HepG2 (cell line): Measurements from ENCODE around the gene LRRN2. TPM values are rescaled to one million over a fixed set of nuclear protein-coding genes. Genes with fewer than 3 reads are reported as not detected.

ENCODE experiments used
- ATAC-seq: fragments of 200-7000 bp; cut with Tn5 transposase; 3 replicates; pipeline ENCODE4 v1.9.1; 2020; ENCODE audit warnings: mild to moderate bottlenecking, moderate library complexity
- BruUV-seq: library from RNA; stranded (reverse); fragments of 400-500 nt; replicated peaks from 2 replicates; lab custom pipeline; 2021; lab: Mats Ljungman, UMichigan
- CTCF ChIA-PET: fragments of 300-600 bp; formaldehyde crosslinking; extraction: SDS; loops from one replicate; lab custom pipeline; 2021; ENCODE audit warnings: low total read pairs, inconsistent platforms, low intra/inter-chr PET ratio; lab: Yijun Ruan, JAX
- POLR2A ChIA-PET: fragments of 350-600 bp; sonication (Branson Sonifier 250); formaldehyde crosslinking; loops from one replicate; lab custom pipeline; 2020; ENCODE audit warnings: antibody characterized with exemption, inconsistent platforms; lab: Yijun Ruan, JAX
- DNase-seq: peaks from one replicate; pipeline ENCODE4 v3.0.0-alpha.2; 2015; ENCODE audit warnings: low spot score
- FAIRE-seq: peaks from 3 replicates; lab custom pipeline; 2011; peaks lifted over from hg19 to GRCh38; lab: Jason Lieb, UNC
- H2AFZ ChIP-seq: one replicate; pipeline ENCODE4 v1.6.1; 2011; ENCODE audit warnings: low read length, inconsistent platforms
- H3K27ac ChIP-seq: fragments of 300-600 bp; 3 replicates; pipeline ENCODE4 v1.8.0; 2011; ENCODE audit warnings: mixed run types, mild to moderate bottlenecking, mixed read lengths, low read length, inconsistent platforms; ENCODE audit not compliant: insufficient read depth; ENCODE audit errors: extremely low read length
- H3K27me3 ChIP-seq, 2 experiments: fragments of 200-600 bp in 1 of 2; 2 replicates in 1 of 2; 3 replicates in 1 of 2; pipeline versions ENCODE4 v1.6.0 to v1.8.0; 2011; ENCODE audit warnings: low read length in 2 of 2, mild to moderate bottlenecking in 2 of 2, moderate library complexity in 2 of 2, inconsistent platforms in 1 of 2; ENCODE audit not compliant: insufficient read depth in 2 of 2, control insufficient read depth in 1 of 2
- H3K36me3 ChIP-seq, 2 experiments: fragments of 200-600 bp in 1 of 2; replicated peaks in 1 of 2; 2 replicates in 1 of 2; 3 replicates in 1 of 2; pipeline versions ENCODE4 v1.5.1 to v1.8.0; 2011; ENCODE audit warnings: low read length in 2 of 2, inconsistent platforms in 1 of 2; ENCODE audit not compliant: insufficient read depth in 2 of 2, control insufficient read depth in 1 of 2
- H3K4me1 ChIP-seq: 2 replicates; pipeline ENCODE4 v1.5.1; 2012; ENCODE audit warnings: low read length, inconsistent platforms; ENCODE audit not compliant: insufficient read depth
- H3K4me2 ChIP-seq: 2 replicates; pipeline ENCODE4 v1.6.0; 2011; ENCODE audit warnings: low read depth, low read length, inconsistent platforms
- H3K4me3 ChIP-seq, 3 experiments: fragments of 200-600 bp in 1 of 3; sonication (generic), shearing (Covaris generic) in 1 of 3; replicated peaks in 1 of 3; 2 replicates each; pipeline ENCODE4 v1.5.1; 2011 to 2016; ENCODE audit warnings: low read length in 3 of 3, inconsistent platforms in 2 of 3, low read depth in 2 of 3, mild to moderate bottlenecking in 2 of 3, control low read depth in 1 of 3, mixed read lengths in 1 of 3; ENCODE audit not compliant: insufficient read depth in 1 of 3
- H3K79me2 ChIP-seq: one replicate; pipeline ENCODE4 v1.6.1; 2011; ENCODE audit warnings: low read length, inconsistent platforms; ENCODE audit not compliant: insufficient read depth
- H3K9ac ChIP-seq: 2 replicates; pipeline ENCODE4 v1.6.0; 2011; ENCODE audit warnings: mild to moderate bottlenecking, low read depth, low read length, inconsistent platforms; ENCODE audit not compliant: insufficient read depth
- H3K9me3 ChIP-seq: 2 replicates; pipeline ENCODE4 v1.5.1; 2012; ENCODE audit warnings: mild to moderate bottlenecking, low read length
- H4K20me1 ChIP-seq: 2 replicates; pipeline ENCODE4 v1.6.0; 2011; ENCODE audit warnings: inconsistent platforms, mild to moderate bottlenecking, low read length, moderate library complexity; ENCODE audit not compliant: insufficient read depth
- CREB1 ChIP-seq, 2 experiments: fragments of 450-650 bp in 1 of 2; IDR thresholded peaks; 2 replicates each; pipeline ENCODE4 v1.6.1; 2016 to 2017; ENCODE audit warnings: control low read depth in 1 of 2, mild to moderate bottlenecking in 1 of 2, missing compliant biosample characterization in 1 of 2, missing genetic modification characterization in 1 of 2
- EEA1 ChIP-seq: sonication (generic); formaldehyde crosslinking; IDR thresholded peaks from 2 replicates; pipeline ENCODE4 v1.5.1; 2020; ENCODE audit warnings: mild to moderate bottlenecking, missing genetic modification reagents, borderline replicate concordance
- EZH2 ChIP-seq: conservative IDR thresholded peaks from 2 replicates; pipeline ENCODE4 v1.6.1; 2012; ENCODE audit warnings: mild to moderate bottlenecking, low read depth, low read length, moderate library complexity
- NFYB ChIP-seq: sonication (generic); formaldehyde crosslinking; IDR thresholded peaks from 2 replicates; pipeline ENCODE4 v1.4.0; 2020; ENCODE audit warnings: missing genetic modification reagents
- SRY ChIP-seq: sonication (generic); formaldehyde crosslinking; IDR thresholded peaks from 2 replicates; pipeline ENCODE4 v1.8.0; 2022; ENCODE audit warnings: mild to moderate bottlenecking, missing genetic modification reagents
- TARDBP ChIP-seq: sonication (generic); formaldehyde crosslinking; IDR thresholded peaks from 2 replicates; pipeline ENCODE4 v1.8.0; 2022; ENCODE audit warnings: mild to moderate bottlenecking, missing genetic modification reagents
- TSC22D2 ChIP-seq: sonication (generic); formaldehyde crosslinking; IDR thresholded peaks from 2 replicates; pipeline ENCODE4 v1.5.1; 2020; ENCODE audit warnings: missing genetic modification reagents, mild to moderate bottlenecking, borderline replicate concordance
- ZBTB42 ChIP-seq: sonication (generic); formaldehyde crosslinking; IDR thresholded peaks from 2 replicates; pipeline ENCODE4 v1.5.0; 2020; ENCODE audit warnings: mild to moderate bottlenecking, missing genetic modification reagents
- ZEB1 ChIP-seq: IDR thresholded peaks from 2 replicates; pipeline ENCODE4 v1.6.1; 2012; ENCODE audit warnings: mild to moderate bottlenecking, low read depth, inconsistent platforms; ENCODE audit not compliant: insufficient replicate concordance
- ZFAT ChIP-seq: sonication (generic); formaldehyde crosslinking; conservative IDR thresholded peaks from 2 replicates; pipeline ENCODE4 v1.8.1; 2023; ENCODE audit warnings: missing genetic modification reagents, inconsistent platforms
- ZNF557 ChIP-seq: sonication (generic); formaldehyde crosslinking; IDR thresholded peaks from 2 replicates; pipeline ENCODE4 v1.4.0; 2020; ENCODE audit warnings: missing genetic modification reagents
- ZNF652 ChIP-seq: IDR thresholded peaks from 2 replicates; pipeline ENCODE4 v1.6.1; 2016; ENCODE audit warnings: low read depth, borderline replicate concordance
- ZNF672 ChIP-seq: sonication (generic); formaldehyde crosslinking; IDR thresholded peaks from 2 replicates; pipeline ENCODE4 v1.8.1; 2022; ENCODE audit warnings: missing genetic modification reagents
- ZNF850 ChIP-seq: sonication (generic); formaldehyde crosslinking; conservative IDR thresholded peaks from 2 replicates; pipeline ENCODE4 v1.9.0; 2021; ENCODE audit warnings: mild to moderate bottlenecking, missing genetic modification reagents
- WGBS: methylation state at CpG from one replicate; pipeline ENCODE4 v1.1.6; 2017; ENCODE audit warnings: low lambda C conversion rate; 5-methylcytosine and 5-hydroxymethylcytosine counted together
- in situ Hi-C: cut with HindIII; loops from 2 replicates; pipeline ENCODE4 v1.10.0; 2017; ENCODE audit warnings: low pct_unique_long_range_greater_than_20kb; ENCODE audit not compliant: extremely low pct_ligation_motif_present
- intact Hi-C: fragments of 100-400 bp; cut with micrococcal nuclease; formaldehyde crosslinking; loops from one replicate; pipeline ENCODE4 v1.10.0; 2022; ENCODE audit not compliant: unreplicated experiment
- polyA plus RNA-seq, 8 experiments: library from polyadenylated mRNA; depleted of rRNA in 3 of 8; stranded (reverse) in 7 of 8; unstranded in 1 of 8; fragments of >200 nt; fragmentation: Illumina TruSeq in 4 of 8; extraction: Trizol in 4 of 8; gene quantifications; 2 replicates each; pipeline versions ENCODE4 v1.2.1 to v1.2.3, GENCODE V29; 2011 to 2016; ENCODE audit warnings: low read depth in 4 of 8, missing spikeins in 1 of 8, mixed read lengths in 1 of 8; ENCODE audit not compliant: insufficient read depth in 1 of 8
- total RNA-seq, 5 experiments: library from RNA; depleted of rRNA; stranded (reverse); fragments of >200 nt; fragmentation: Illumina TruSeq; extraction: Trizol; gene quantifications; 2 replicates each; pipeline ENCODE4 v1.2.3, GENCODE V29; 2016; ENCODE audit warnings: low read depth in 1 of 5
- TF ChIP-seq, protein P1 (sequence below): sonication (generic); formaldehyde crosslinking; IDR thresholded peaks from 2 replicates; pipeline ENCODE4 v1.5.0; 2020; ENCODE audit warnings: missing genetic modification reagents
- TF ChIP-seq, protein P2 (sequence below): sonication (generic); formaldehyde crosslinking; IDR thresholded peaks from 2 replicates; pipeline ENCODE4 v1.4.0; 2020; ENCODE audit warnings: missing genetic modification reagents
- TF ChIP-seq, protein P3 (sequence below): sonication (generic); formaldehyde crosslinking; IDR thresholded peaks from 2 replicates; pipeline ENCODE4 v1.8.1; 2022; ENCODE audit warnings: mild to moderate bottlenecking, missing genetic modification reagents

Gene LRRN2
- total and polyA plus RNA-seq, 2 of the 13 experiments (the other 11 are each of a cell fraction or from before 2014, with no cell fraction given) = not detected

DNA sequence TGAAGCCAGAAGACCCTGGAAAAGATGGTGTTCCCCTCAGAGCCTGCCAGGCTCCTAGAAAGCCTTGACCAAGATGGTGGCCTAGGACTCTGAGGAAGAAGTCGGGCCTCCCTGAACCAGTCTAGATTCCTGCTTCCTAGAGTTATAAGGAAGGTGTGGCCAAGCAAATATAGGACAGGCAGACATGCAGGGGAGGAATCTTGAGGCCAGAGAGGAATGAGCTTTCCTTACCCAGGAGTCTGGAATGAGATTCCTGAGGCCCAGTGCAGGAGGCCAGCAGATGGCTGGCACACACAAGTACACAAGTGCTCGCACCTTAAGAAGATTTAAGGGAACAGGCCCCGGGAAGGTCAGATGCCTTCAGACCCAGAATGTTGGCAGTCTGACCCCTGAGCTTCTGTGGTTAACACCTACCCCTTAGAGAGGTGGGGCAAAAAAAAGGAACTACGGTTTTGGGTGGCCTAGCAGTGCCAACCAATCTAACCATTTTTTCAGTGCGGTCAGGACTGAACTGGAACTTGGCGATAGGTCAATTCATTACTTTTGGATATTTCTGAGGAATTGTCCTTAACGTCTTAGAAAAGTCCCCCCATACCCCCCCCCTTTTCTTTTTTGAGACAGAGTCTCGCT lies 96.0 kb downstream of the LRRN2 start:
- Histone ChIP-seq H4K20me1 (no peaks in the 10 kb centered on the region), H2AFZ (no peak overlapping the region)
- TF ChIP-seq NFYB = no peak
- no peak for TF ChIP-seq ZBTB42 (CRISPR knock-in tag)
- no peak for TF ChIP-seq ZNF850
- TF ChIP-seq ZEB1 = no peak
- no peak for TF ChIP-seq ZNF672 (CRISPR knock-in tag)
- TF ChIP-seq TSC22D2 (CRISPR knock-in tag) = no peak
- no peak for TF ChIP-seq ZNF652 (CRISPR knock-in tag)
- TF ChIP-seq, protein P1, sequence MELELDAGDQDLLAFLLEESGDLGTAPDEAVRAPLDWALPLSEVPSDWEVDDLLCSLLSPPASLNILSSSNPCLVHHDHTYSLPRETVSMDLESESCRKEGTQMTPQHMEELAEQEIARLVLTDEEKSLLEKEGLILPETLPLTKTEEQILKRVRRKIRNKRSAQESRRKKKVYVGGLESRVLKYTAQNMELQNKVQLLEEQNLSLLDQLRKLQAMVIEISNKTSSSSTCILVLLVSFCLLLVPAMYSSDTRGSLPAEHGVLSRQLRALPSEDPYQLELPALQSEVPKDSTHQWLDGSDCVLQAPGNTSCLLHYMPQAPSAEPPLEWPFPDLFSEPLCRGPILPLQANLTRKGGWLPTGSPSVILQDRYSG = no peak
- TF ChIP-seq ZFAT (CRISPR knock-in tag) = no peak
- no peak for TF ChIP-seq TARDBP
- TF ChIP-seq CREB1 (IDR thresholded peaks at IDR 0.05) = no peak
- no peak for TF ChIP-seq CREB1 (CRISPR knock-in tag; IDR thresholded peaks at IDR 0.05)
- no peak for TF ChIP-seq SRY (CRISPR knock-in tag)
- TF ChIP-seq EEA1 (CRISPR knock-in tag) = no peak
- no peak for TF ChIP-seq ZNF557 (CRISPR knock-in tag)
- no peak for TF ChIP-seq EZH2
- TF ChIP-seq, protein P2, sequence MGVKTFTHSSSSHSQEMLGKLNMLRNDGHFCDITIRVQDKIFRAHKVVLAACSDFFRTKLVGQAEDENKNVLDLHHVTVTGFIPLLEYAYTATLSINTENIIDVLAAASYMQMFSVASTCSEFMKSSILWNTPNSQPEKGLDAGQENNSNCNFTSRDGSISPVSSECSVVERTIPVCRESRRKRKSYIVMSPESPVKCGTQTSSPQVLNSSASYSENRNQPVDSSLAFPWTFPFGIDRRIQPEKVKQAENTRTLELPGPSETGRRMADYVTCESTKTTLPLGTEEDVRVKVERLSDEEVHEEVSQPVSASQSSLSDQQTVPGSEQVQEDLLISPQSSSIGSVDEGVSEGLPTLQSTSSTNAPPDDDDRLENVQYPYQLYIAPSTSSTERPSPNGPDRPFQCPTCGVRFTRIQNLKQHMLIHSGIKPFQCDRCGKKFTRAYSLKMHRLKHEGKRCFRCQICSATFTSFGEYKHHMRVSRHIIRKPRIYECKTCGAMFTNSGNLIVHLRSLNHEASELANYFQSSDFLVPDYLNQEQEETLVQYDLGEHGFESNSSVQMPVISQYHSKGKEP (CRISPR knock-in tag) = no peak
- TF ChIP-seq, protein P3, sequence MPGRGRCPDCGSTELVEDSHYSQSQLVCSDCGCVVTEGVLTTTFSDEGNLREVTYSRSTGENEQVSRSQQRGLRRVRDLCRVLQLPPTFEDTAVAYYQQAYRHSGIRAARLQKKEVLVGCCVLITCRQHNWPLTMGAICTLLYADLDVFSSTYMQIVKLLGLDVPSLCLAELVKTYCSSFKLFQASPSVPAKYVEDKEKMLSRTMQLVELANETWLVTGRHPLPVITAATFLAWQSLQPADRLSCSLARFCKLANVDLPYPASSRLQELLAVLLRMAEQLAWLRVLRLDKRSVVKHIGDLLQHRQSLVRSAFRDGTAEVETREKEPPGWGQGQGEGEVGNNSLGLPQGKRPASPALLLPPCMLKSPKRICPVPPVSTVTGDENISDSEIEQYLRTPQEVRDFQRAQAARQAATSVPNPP (CRISPR knock-in tag) = no peak
- TF ChIP-seq, all 625 proteins: peak for 0
- Histone ChIP-seq H3K27ac (no peak overlapping the region), H3K36me3 (no peaks in the 10 kb centered on the region), H3K79me2 (no peaks in the 10 kb centered on the region), H3K9me3 (no peaks in the 10 kb centered on the region), H3K4me2 (no peak overlapping the region), H3K4me1 (peaks cover 5% of the 10 kb centered on the region; the same call in 1 of the 2 replicates), H3K27me3 (0 out of 5 replicates have a peak, but pooled peaks cover 0 to 6% of the 10 kb centered on the region in 2 experiments), H3K9ac (no peak overlapping the region), H3K4me3 (no peak overlapping the region)
- no peak for DNase-seq
- in situ Hi-C loops (no loop called here), intact Hi-C loops (no loop called here)
- POLR2A ChIA-PET = no interaction called here
- CTCF ChIA-PET = no interaction called here
- no TSS peak for BruUV-seq
- no peak for ATAC-seq
- no peak for FAIRE-seq
- WGBS = 56% methylated on average over 6 of the region's 8 CpGs
